Natural killer cell (primary cell): ENCODE results near the gene TXNRD1. TPM values are rescaled to one million over a fixed set of nuclear protein-coding genes. Genes with fewer than 3 reads are reported as not detected.
A peak's percentile ranks its signal among the peaks of the same experiment; 100 is the strongest.

Experiments used
- ATAC-seq, 3 donors: fragments of 150-1000 bp in 2 of 3; fragments of 200-7000 bp in 1 of 3; cut with Tn5 transposase; 1 replicate in 1 of 3; 2 replicates in 2 of 3; pipeline ENCODE4 v1.10.0; 2021; ENCODE audit warnings: mild to moderate bottlenecking in 2 of 3, moderate library complexity in 2 of 3
- DNase-seq, 2 donors: peaks; one replicate each; pipeline versions ENCODE4 v3.0.0 to v3.0.0-alpha.2; 2013 to 2021; ENCODE audit warnings: mixed read lengths in 1 of 2
- H3K27ac ChIP-seq: one replicate; pipeline ENCODE4 v1.5.1; 2013; ENCODE audit warnings: mild to moderate bottlenecking, low read length
- H3K27me3 ChIP-seq: one replicate; pipeline ENCODE4 v1.6.1; 2013; ENCODE audit warnings: low read length; ENCODE audit not compliant: control insufficient read depth, insufficient read depth
- H3K36me3 ChIP-seq: one replicate; pipeline ENCODE4 v1.6.1; 2013; ENCODE audit warnings: low read length; ENCODE audit not compliant: control insufficient read depth, insufficient read depth
- H3K4me1 ChIP-seq: one replicate; pipeline ENCODE4 v1.6.1; 2013; ENCODE audit warnings: low read length; ENCODE audit not compliant: control insufficient read depth, insufficient read depth
- H3K4me3 ChIP-seq: one replicate; pipeline ENCODE4 v1.5.1; 2013; ENCODE audit warnings: low read length
- H3K9me3 ChIP-seq: one replicate; pipeline ENCODE4 v1.6.1; 2013; ENCODE audit warnings: low read length; ENCODE audit not compliant: control insufficient read depth, insufficient read depth
- H3K27ac Mint-ChIP-seq, 2 donors: one replicate each; pipeline ENCODE4 v1.8.0; 2022; ENCODE audit warnings: mild to moderate bottlenecking in 2 of 2, mixed read lengths in 2 of 2, moderate library complexity in 1 of 2
- H3K27me3 Mint-ChIP-seq, 2 donors: one replicate each; pipeline ENCODE4 v1.8.0; 2022; ENCODE audit warnings: low read depth in 2 of 2, mixed read lengths in 2 of 2
- H3K36me3 Mint-ChIP-seq: one replicate; pipeline ENCODE4 v1.8.0; 2022; ENCODE audit warnings: mixed read lengths
- H3K4me1 Mint-ChIP-seq, 2 donors: one replicate each; pipeline ENCODE4 v1.8.0; 2022; ENCODE audit warnings: mixed read lengths in 2 of 2
- H3K4me3 Mint-ChIP-seq: one replicate; pipeline ENCODE4 v1.8.0; 2022; ENCODE audit warnings: mild to moderate bottlenecking, moderate library complexity, mixed read lengths
- H3K9me3 Mint-ChIP-seq, 2 donors: one replicate each; pipeline ENCODE4 v1.8.0; 2022; ENCODE audit warnings: mixed read lengths in 2 of 2
- WGBS: methylation state at CpG from one replicate; pipeline ENCODE4 v1.1.7; 2013; ENCODE audit warnings: missing lambda C conversion rate; ENCODE audit not compliant: insufficient coverage; 5-methylcytosine and 5-hydroxymethylcytosine counted together
- intact Hi-C: fragments of 100-400 bp; cut with micrococcal nuclease; formaldehyde crosslinking; loops from one replicate; pipeline ENCODE4 v1.14.2; 2022
- total RNA-seq, 4 donors: library from RNA; stranded (reverse); fragments of 120-200 nt in 1 of 4; gene quantifications; one replicate each; pipeline versions ENCODE4 v1.2.3 to v1.2.4, GENCODE V29; 2013 to 2022
- TF ChIP-seq, protein P1 (sequence below): fragments of 200-600 bp; IDR thresholded peaks from one replicate; pipeline ENCODE4 v1.8.0; 2022; ENCODE audit warnings: antibody characterized with exemption

Gene TXNRD1
- total RNA-seq, 3 donors from 2014 or later (not counting 1 experiment from before 2014, with no cell fraction given), result 46.9 to 59.7 (median 47.3) TPM

DNA sequence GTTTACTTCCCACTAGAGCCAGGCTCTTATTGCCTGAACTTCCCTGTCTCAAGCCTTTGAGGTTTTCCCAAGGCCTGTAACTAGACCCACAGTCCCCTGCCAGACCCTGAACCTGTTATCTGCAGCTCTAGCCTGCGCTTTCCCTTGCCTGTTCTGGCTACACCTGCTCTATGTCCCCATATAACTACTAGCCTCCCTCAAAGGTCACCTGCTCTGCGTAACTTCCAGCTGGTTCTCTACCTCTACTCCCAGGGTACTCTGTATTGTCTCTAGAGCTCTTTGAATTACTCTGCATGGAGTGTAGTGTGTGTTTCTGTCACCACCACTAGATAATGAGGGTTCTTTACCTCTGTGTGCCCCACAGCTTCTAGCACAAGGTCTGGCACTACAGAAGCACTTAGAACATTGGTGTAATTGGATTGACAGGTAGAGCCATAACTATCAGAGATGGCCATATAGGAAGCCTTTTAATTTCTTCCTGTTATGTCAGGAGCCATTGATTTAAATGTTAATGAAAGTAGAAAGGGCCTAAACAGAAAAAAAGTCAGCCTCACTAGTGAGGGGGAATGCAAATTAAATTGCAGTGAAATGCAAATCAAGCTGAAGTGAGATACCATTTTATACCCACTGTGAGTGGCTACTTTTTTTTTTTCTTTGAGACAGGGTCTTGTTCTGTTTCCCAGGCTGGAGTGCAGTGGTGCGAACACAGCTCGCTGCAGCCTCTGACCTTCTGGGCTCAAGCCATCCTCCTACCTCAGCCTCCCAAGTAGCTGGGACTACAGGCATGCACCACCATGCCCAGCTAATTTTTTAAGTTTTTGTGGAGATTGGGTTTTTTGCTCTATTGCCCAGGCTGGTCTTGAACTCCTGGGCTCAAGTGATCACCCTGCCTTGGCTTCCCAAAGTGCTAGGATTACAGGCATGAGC lies 135.7 kb downstream of the TXNRD1 start:
- Histone ChIP-seq H3K27ac (no peak overlapping the region), H3K9me3 (no peaks in the 10 kb centered on the region), H3K4me1 (no peaks in the 10 kb centered on the region), H3K27me3 (no peaks in the 10 kb centered on the region), H3K4me3 (no peak overlapping the region), H3K36me3 (peaks cover 21% of the 10 kb centered on the region)
- Mint-ChIP-seq H3K27me3 (no peaks in the 10 kb centered on the region), H3K9me3 (no peaks in the 10 kb centered on the region), H3K36me3 (no peaks in the 10 kb centered on the region), H3K4me3 (no peak overlapping the region), H3K4me1 (no peaks in the 10 kb centered on the region), H3K27ac (peak overlapping the region in 1 of 2 donors; percentile 64)
- DNase-seq (no peak), ATAC-seq (no peak)
- intact Hi-C loops, result no loop called here
- WGBS, result 100% methylated on average over 4 of the region's 4 CpGs
- TF ChIP-seq, protein P1, sequence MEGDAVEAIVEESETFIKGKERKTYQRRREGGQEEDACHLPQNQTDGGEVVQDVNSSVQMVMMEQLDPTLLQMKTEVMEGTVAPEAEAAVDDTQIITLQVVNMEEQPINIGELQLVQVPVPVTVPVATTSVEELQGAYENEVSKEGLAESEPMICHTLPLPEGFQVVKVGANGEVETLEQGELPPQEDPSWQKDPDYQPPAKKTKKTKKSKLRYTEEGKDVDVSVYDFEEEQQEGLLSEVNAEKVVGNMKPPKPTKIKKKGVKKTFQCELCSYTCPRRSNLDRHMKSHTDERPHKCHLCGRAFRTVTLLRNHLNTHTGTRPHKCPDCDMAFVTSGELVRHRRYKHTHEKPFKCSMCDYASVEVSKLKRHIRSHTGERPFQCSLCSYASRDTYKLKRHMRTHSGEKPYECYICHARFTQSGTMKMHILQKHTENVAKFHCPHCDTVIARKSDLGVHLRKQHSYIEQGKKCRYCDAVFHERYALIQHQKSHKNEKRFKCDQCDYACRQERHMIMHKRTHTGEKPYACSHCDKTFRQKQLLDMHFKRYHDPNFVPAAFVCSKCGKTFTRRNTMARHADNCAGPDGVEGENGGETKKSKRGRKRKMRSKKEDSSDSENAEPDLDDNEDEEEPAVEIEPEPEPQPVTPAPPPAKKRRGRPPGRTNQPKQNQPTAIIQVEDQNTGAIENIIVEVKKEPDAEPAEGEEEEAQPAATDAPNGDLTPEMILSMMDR, result no peak

DNA sequence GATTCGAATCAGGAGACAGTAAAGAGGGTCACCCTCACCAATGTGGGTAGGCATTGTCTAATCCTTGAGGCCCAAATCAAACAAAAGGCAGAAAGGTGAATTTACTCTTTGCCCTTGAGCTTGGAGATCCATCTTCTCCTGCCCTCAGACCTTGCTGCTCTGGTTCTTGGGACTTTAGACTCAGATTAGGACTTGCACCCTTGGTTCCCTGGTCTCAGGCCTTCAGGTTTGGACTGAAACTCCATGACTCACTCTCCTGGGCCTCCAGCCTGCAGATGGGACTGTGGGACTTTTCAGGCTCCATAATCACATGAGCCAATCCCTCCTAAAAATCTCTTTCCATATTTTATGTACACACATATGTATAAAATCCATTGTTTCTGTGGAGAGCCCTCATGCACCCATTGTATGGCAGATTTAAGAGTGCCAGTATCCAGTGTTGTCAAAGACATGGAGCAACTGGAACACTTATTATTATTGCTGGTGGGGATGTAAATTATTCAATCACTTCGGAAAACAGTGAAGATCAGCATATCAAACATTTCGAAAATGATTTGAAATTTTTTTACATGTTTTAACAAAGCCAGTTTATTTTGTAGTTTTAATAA lies 136.6 kb downstream of the TXNRD1 start:
- H3K4me3 Mint-ChIP-seq, result no peak overlapping the region
- no peak for ATAC-seq
- no peaks in the 10 kb centered on the region for H3K9me3 Mint-ChIP-seq
- 100% methylated on average over 1 of the region's 3 CpGs for WGBS
- no peaks in the 10 kb centered on the region for H3K4me1 Mint-ChIP-seq
- no peak overlapping the region for H3K4me3 ChIP-seq
- TF ChIP-seq, protein P1, result no peak
- DNase-seq, result no peak
- no peak overlapping the region for H3K27ac ChIP-seq
- peaks cover 21% of the 10 kb centered on the region for H3K36me3 ChIP-seq
- intact Hi-C loops, result no loop called here
- no peaks in the 10 kb centered on the region for H3K9me3 ChIP-seq
- no peaks in the 10 kb centered on the region for H3K27me3 ChIP-seq
- H3K4me1 ChIP-seq, result no peaks in the 10 kb centered on the region
- no peaks in the 10 kb centered on the region for H3K36me3 Mint-ChIP-seq
- no peaks in the 10 kb centered on the region for H3K27me3 Mint-ChIP-seq
- H3K27ac Mint-ChIP-seq, result no peak overlapping the region

DNA sequence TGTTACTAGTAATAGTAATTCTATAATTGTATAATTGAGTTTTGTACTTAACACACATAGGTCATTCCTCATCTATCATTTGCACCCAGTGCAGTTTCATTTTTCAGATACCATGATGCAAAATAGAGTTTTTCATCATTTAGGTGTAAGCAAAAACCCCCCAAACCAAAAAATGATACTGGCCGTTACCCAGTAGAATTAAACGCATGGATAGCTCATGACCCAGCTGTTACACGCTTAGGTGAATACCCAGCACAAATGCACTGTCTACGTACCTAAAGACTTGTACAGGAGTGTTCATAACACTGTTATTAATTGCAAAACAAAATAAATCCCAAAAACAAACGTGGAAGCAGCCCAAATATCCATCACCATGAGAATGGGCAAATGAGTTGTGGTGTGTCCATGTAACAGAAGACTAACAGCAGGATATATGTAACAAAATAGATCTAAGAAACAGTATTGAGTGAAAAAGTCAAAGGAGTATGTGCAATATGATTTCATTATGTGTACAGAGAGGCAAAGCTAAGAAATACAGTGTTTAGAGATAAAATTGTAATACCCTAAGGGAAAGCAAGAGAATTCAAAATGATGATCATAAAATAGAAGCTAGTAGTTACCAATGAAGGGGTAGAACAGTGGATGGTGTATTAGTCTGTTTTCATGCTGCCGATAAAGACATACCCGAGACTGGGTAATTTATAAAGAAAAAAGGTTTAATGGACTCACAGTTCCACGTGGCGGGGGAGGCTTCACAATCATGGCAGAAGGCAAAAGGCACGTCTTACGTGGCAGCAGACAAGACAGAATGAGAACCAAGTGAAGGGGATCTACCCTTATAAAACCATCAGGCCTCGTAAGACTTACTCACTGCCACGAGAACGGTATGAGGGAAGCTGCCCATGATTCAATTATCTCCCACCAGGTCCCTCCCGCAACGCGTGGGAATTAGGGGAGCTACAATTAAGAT lies 137.7 kb downstream of the TXNRD1 start:
- no peaks in the 10 kb centered on the region for H3K27me3 ChIP-seq
- Mint-ChIP-seq H3K9me3 (no peaks in the 10 kb centered on the region), H3K4me3 (no peak overlapping the region), H3K27ac (no peak overlapping the region), H3K36me3 (no peaks in the 10 kb centered on the region), H3K27me3 (no peaks in the 10 kb centered on the region), H3K4me1 (peaks cover 0 to 2% of the 10 kb centered on the region in 2 donors)
- intact Hi-C loops, result no loop called here
- no peak for DNase-seq
- TF ChIP-seq, protein P1, result no peak
- H3K4me1 ChIP-seq, result no peaks in the 10 kb centered on the region
- no peak overlapping the region for H3K4me3 ChIP-seq
- 97% methylated on average over 11 of the region's 17 CpGs for WGBS
- no peaks in the 10 kb centered on the region for H3K9me3 ChIP-seq
- no peak for ATAC-seq
- peaks cover 17% of the 10 kb centered on the region for H3K36me3 ChIP-seq
- no peak overlapping the region for H3K27ac ChIP-seq
